ENCODE measurements around the gene OBI1.
"Not testable (repeated sequence)": the region's sequence is repeated elsewhere in the genome, so short reads cannot be mapped to it uniquely, and the experiment has no call there.

Gene OBI1

GRCh38 chr13:78655007-78655406 is 3.9 kb downstream of the OBI1 start:
- Histone ChIP-seq H3K36me3 (no peaks in the 10 kb centered on the region), H3K4me3 (ENCODE audit: low read depth, low read length) (no peak overlapping the region), H3K27ac (no peak overlapping the region), H3K27me3 (ENCODE audit: insufficient read depth, low read depth, severe bottlenecking) (no peaks in the 10 kb centered on the region), H3K9me3 (ENCODE audit: severe bottlenecking) (no peaks in the 10 kb centered on the region)
- no peak for TF ChIP-seq CTCF (IDR thresholded peaks at IDR 0.05; ENCODE audit: low read depth, low read length)
- no peak for DNase-seq

GRCh38 chr13:78652651-78653050 is 6.3 kb downstream of the OBI1 start:
- Histone ChIP-seq H3K27me3 (ENCODE audit: insufficient read depth, low read depth, severe bottlenecking) (no peaks in the 10 kb centered on the region), H3K36me3 (no peaks in the 10 kb centered on the region), H3K9me3 (ENCODE audit: severe bottlenecking) (no peaks in the 10 kb centered on the region), H3K4me3 (ENCODE audit: low read depth, low read length) (no peak overlapping the region), H3K27ac (no peak overlapping the region)
- no peak for TF ChIP-seq CTCF (IDR thresholded peaks at IDR 0.05; ENCODE audit: low read depth, low read length)
- no peak for DNase-seq

- TF ChIP-seq CTCF (IDR thresholded peaks at IDR 0.05; ENCODE audit: low read depth, low read length), result no peak
- Histone ChIP-seq H3K27me3 (ENCODE audit: insufficient read depth, low read depth, severe bottlenecking) (no peaks in the 10 kb centered on the region), H3K27ac (no peak overlapping the region), H3K36me3 (no peaks in the 10 kb centered on the region), H3K9me3 (ENCODE audit: severe bottlenecking) (no peaks in the 10 kb centered on the region), H3K4me3 (ENCODE audit: low read depth, low read length) (no peak overlapping the region)
- no peak for DNase-seq
These were observed 8.3 kb downstream of the OBI1 start for GRCh38 chr13:78650717-78651083.

GRCh38 chr13:78649997-78650716 is 8.8 kb downstream of the OBI1 start:
- H3K4me3 ChIP-seq (ENCODE audit: low read depth, low read length), result no peak overlapping the region
- H3K27me3 ChIP-seq (ENCODE audit: insufficient read depth, low read depth, severe bottlenecking), result no peaks in the 10 kb centered on the region
- DNase-seq, result no peak
- no peak overlapping the region for H3K27ac ChIP-seq
- H3K36me3 ChIP-seq, result no peaks in the 10 kb centered on the region
- H3K9me3 ChIP-seq (ENCODE audit: severe bottlenecking), result no peaks in the 10 kb centered on the region
- no peak for TF ChIP-seq CTCF (IDR thresholded peaks at IDR 0.05; ENCODE audit: low read depth, low read length)

GRCh38 chr13:78647109-78647678 is 11.8 kb downstream of the OBI1 start:
- H3K27me3 ChIP-seq (ENCODE audit: insufficient read depth, low read depth, severe bottlenecking); H3K36me3 ChIP-seq; H3K4me3 ChIP-seq (ENCODE audit: low read depth, low read length); H3K9me3 ChIP-seq (ENCODE audit: severe bottlenecking); H3K27ac ChIP-seq: not testable (repeated sequence)
- DNase-seq, result peak; percentile 23

- Histone ChIP-seq H3K9me3 (ENCODE audit: severe bottlenecking) (no peaks in the 10 kb centered on the region), H3K4me3 (ENCODE audit: low read depth, low read length) (no peak overlapping the region), H3K36me3 (peaks cover 18% of the 10 kb centered on the region), H3K27me3 (ENCODE audit: insufficient read depth, low read depth, severe bottlenecking) (no peaks in the 10 kb centered on the region), H3K27ac (no peak overlapping the region)
- TF ChIP-seq CTCF (IDR thresholded peaks at IDR 0.05; ENCODE audit: low read depth, low read length), result no peak
- DNase-seq, result no peak
These were observed 20.7 kb downstream of the OBI1 start for GRCh38 chr13:78638216-78638615.
